ENCODE measurements around the gene PTPN5. TPM values are rescaled to one million over a fixed set of nuclear protein-coding genes. Genes with fewer than 3 reads are reported as not detected.
A peak's percentile ranks its signal among the peaks of the same experiment; 100 is the strongest.

PTPN5 gene
- total and polyA plus RNA-seq, 8 donors, result 0.19 to 2.9 (median 0.38) TPM; not detected in 3

GRCh38 chr11:18771266-18772035 is 20.1 kb downstream of the PTPN5 start:
- intact Hi-C loops (cut with DNase I; ENCODE audit: low total_unique reads), result no loop called here
- 79 to 89% (median 85%) methylated on average over 13 of the region's 13 CpGs for WGBS, 5 donors
- Histone ChIP-seq H3K4me3 (no peak overlapping the region), H3K27me3 (peaks cover 0 to 29% (median 0%) of the 10 kb centered on the region in 3 donors), H3K27ac (no peak overlapping the region), H3K36me3 (no peaks in the 10 kb centered on the region), H3K4me1 (no peaks in the 10 kb centered on the region), H3K9me3 (no peaks in the 10 kb centered on the region)
- no peak for DNase-seq
- TF ChIP-seq, protein P1, sequence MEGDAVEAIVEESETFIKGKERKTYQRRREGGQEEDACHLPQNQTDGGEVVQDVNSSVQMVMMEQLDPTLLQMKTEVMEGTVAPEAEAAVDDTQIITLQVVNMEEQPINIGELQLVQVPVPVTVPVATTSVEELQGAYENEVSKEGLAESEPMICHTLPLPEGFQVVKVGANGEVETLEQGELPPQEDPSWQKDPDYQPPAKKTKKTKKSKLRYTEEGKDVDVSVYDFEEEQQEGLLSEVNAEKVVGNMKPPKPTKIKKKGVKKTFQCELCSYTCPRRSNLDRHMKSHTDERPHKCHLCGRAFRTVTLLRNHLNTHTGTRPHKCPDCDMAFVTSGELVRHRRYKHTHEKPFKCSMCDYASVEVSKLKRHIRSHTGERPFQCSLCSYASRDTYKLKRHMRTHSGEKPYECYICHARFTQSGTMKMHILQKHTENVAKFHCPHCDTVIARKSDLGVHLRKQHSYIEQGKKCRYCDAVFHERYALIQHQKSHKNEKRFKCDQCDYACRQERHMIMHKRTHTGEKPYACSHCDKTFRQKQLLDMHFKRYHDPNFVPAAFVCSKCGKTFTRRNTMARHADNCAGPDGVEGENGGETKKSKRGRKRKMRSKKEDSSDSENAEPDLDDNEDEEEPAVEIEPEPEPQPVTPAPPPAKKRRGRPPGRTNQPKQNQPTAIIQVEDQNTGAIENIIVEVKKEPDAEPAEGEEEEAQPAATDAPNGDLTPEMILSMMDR (IDR thresholded peaks at IDR 0.05), result no peak
- no peak for TF ChIP-seq POLR2A (IDR thresholded peaks at IDR 0.05)
- no peak for TF ChIP-seq POLR2AphosphoS5 (IDR thresholded peaks at IDR 0.05)
- TF ChIP-seq EP300 (IDR thresholded peaks at IDR 0.05), result no peak

DNA sequence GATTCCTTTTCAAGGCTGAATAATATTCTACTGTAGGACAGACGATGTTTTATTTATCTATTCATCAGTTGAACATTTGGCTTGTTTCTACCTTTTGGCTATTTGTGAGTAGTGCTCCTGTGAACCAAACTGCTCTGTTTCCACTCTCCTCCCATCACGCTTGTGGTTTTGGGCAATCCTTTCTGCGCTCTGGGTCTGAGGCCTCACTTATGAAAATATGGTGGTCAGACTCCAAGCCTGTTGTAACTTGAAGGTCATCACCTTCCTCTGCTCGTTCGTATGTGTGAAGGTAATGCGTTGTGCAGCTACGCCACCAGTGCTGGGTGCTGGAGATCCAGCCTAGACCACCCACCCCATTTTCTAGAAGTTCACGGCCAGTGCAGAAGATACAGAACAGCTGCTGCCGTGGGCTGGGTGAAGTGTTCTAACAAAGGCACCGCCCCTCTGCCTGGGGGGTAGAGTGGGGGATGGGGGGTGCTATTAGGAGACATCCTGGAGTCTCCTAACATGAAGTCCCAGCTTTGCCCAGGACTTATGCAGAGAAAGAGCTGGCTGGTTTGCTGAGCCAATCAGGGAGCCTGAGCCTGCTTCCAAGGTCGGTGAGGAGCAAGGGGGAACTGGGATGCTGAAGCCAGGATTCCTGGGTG is 21.0 kb downstream of the PTPN5 start:
- intact Hi-C loops (cut with DNase I; ENCODE audit: low total_unique reads), result no loop called here
- H3K4me3 ChIP-seq, result no peak overlapping the region
- H3K36me3 ChIP-seq, result no peaks in the 10 kb centered on the region
- 71 to 75% (median 72%) methylated on average over 11 of the region's 11 CpGs for WGBS, 5 donors
- H3K27me3 ChIP-seq, result peaks cover 0 to 30% (median 0%) of the 10 kb centered on the region in 3 donors
- H3K9me3 ChIP-seq, result no peaks in the 10 kb centered on the region
- H3K27ac ChIP-seq, result no peak overlapping the region
- no peak for DNase-seq
- TF ChIP-seq POLR2AphosphoS5 (IDR thresholded peaks at IDR 0.05) (no peak), EP300 (IDR thresholded peaks at IDR 0.05) (no peak), POLR2A (IDR thresholded peaks at IDR 0.05) (no peak)
- TF ChIP-seq, protein P1 (IDR thresholded peaks at IDR 0.05), result no peak
- H3K4me1 ChIP-seq, result no peaks in the 10 kb centered on the region

GRCh38 chr11:18769802-18770456 is 21.7 kb downstream of the PTPN5 start:
- Histone ChIP-seq H3K4me1 (no peaks in the 10 kb centered on the region), H3K27ac (no peak overlapping the region), H3K36me3 (no peaks in the 10 kb centered on the region), H3K9me3 (no peaks in the 10 kb centered on the region), H3K4me3 (no peak overlapping the region), H3K27me3 (peaks cover 0 to 33% (median 0%) of the 10 kb centered on the region in 3 donors)
- WGBS, 5 donors, result 31 to 37% (median 35%) methylated on average over 8 of the region's 8 CpGs
- DNase-seq, result peak in 1 of 2 donors; percentile 71
- intact Hi-C loops (cut with DNase I; ENCODE audit: low total_unique reads), result no loop called here
- TF ChIP-seq POLR2AphosphoS5 (IDR thresholded peaks at IDR 0.05), result no peak
- no peak for TF ChIP-seq POLR2A (IDR thresholded peaks at IDR 0.05)
- TF ChIP-seq, protein P1 (IDR thresholded peaks at IDR 0.05), result no peak
- no peak for TF ChIP-seq EP300 (IDR thresholded peaks at IDR 0.05)

GRCh38 chr11:18768978-18769377 is 22.6 kb downstream of the PTPN5 start:
- TF ChIP-seq, protein P1 (IDR thresholded peaks at IDR 0.05), result no peak
- TF ChIP-seq POLR2AphosphoS5 (IDR thresholded peaks at IDR 0.05) (no peak), POLR2A (IDR thresholded peaks at IDR 0.05) (no peak)
- no peaks in the 10 kb centered on the region for H3K9me3 ChIP-seq
- H3K4me3 ChIP-seq, result no peak overlapping the region
- no peak for DNase-seq
- intact Hi-C loops (cut with DNase I; ENCODE audit: low total_unique reads), result no loop called here
- H3K27me3 ChIP-seq, result peaks cover 0 to 33% (median 0%) of the 10 kb centered on the region in 3 donors
- no peaks in the 10 kb centered on the region for H3K36me3 ChIP-seq
- 76 to 85% (median 82%) methylated on average over 5 of the region's 5 CpGs for WGBS, 5 donors
- no peaks in the 10 kb centered on the region for H3K4me1 ChIP-seq
- H3K27ac ChIP-seq, result no peak overlapping the region
